CD4-positive, alpha-beta T cell treated with Interleukin-12 subunit alpha and Interleukin-12 subunit beta, for 1 hour (primary cell): Measurements from ENCODE around the gene NHLRC3.
"Not testable (repeated sequence)": the region's sequence is repeated elsewhere in the genome, so short reads cannot be mapped to it uniquely, and the experiment has no call there.

Experiments used
- DNase-seq: peaks from one replicate; pipeline ENCODE4 v3.0.0-alpha.2; 2020

The NHLRC3 gene

GRCh38 chr13:39047560-39047959 lies 9.3 kb downstream of the NHLRC3 start:
- no peak for DNase-seq

GRCh38 chr13:39048806-39049205 lies 10.6 kb downstream of the NHLRC3 start:
- DNase-seq, result no peak

DNA sequence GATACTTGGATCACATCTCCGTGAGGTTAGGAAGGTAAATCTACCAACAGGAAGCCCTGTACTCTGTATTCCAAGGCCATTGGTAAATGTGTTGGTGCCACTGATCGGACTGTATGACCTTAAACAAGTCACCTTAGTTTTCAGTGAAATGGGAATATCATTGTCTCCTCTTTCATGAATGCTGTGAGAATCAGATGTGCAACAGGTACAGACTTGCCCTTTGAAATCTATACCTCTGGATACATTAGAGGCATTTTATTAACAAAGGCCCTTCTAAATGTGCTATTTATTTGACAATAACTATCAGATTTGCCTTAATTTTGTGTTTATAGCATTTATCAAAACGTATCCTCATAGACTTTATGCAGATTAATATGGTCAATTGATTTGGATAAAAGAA lies 11.0 kb downstream of the NHLRC3 start:
- no peak for DNase-seq

GRCh38 chr13:39051157-39051556 lies 12.9 kb downstream of the NHLRC3 start:
- DNase-seq, result peak; percentile 29

- DNase-seq, result no peak
Measured at GRCh38 chr13:39052944-39053343, 14.7 kb downstream of the NHLRC3 start.

DNA sequence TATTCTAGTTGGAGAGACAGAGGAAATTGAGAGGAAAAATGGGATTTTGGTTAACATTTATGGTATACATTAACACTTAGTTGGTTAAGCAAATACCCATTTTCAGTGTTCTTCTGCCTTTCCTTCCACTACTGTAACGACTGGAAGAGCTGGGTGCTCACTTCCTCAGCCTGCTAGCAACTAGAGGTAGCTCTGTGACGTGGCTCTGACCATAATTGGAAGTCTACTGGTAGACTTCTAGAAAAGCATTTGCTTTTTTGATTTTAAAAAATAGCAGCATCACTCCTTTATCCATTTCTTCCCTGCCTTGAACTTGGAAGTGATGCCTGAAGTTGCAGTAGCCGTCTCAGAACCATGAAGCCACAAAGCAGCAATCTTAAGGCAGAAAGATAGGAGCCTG lies 15.9 kb downstream of the NHLRC3 start:
- DNase-seq, result no peak

DNA sequence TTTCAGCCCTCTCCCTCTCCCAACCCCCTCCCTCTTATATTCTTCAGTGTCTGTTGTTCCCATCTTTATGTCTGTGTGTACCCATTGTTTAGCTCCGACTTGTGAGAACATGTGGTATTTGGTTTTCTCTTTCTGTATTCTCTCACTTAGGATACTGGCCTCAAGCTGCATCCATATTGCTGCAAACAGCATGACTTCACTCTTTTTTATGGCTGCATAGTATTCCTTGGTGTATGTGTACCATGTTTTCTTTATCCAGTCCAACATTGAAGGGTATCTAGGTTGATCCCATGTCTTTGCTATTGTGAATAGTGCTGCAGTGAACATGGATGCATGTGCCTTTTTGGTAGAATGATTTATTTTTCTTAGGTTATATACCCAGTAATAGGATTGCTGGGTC lies 17.8 kb downstream of the NHLRC3 start:
- DNase-seq, result no peak

DNA sequence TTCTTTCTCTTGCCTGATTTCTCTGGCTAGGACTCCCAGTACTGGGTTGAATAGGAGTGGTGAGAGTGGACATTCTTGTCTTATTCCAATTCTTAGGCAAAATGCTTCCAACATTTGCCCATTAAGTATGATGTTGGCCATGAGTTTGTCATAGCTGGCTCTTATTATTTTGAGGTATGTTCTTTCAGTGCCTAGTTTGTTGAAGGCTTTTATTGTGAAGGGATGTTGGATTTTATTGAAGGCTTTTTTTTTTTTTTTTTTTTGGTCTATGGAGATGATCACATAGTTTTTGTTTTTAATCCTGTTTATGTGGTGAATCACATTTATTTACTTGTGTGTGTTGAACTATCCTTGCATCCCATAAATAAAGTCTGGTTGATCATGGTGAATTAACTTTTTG lies 19.8 kb downstream of the NHLRC3 start:
- DNase-seq, result no peak

DNA sequence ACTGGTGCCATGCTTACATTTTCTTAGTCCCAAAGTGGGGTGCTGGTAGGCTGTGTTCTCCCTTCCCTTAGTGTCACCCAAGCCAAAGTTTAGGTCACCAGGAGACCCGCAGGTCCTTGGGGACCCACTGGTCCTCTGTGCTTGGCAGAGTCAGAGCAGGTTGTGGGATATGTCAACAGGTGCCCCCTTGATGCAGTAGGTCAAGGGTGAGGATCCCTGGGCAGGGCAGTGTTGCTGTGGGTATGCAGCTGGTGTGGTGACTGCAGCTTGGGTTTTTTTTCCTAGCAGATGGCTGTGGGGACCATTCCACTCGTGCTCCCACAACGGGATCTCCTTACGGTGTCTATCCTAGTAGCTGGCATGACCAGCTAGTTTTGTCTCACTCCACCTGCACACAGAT lies 23.7 kb downstream of the NHLRC3 start:
- DNase-seq, result no peak

- DNase-seq, result no peak
Measured at GRCh38 chr13:39072842-39073241, 34.6 kb downstream of the NHLRC3 start.

DNA sequence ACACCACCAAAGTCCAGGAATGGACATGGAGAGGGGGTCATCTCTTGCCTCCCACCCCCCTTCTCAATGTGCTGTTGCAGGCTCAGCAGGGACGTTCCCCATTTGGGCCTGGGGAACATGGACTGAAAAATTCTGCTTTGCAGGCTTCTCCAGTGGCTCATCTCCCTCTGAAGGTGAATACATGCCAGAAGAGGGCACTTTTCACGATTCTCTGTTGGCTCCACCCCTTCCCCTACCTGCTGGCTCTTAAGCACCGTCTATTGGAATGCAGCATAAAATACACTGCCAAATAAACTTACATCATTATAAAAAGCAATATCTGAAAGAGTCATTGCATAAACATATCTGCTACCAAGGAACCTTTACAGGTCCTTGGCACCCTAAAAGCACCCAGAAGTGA lies 35.7 kb downstream of the NHLRC3 start:
- no peak for DNase-seq

GRCh38 chr13:39086251-39086945 lies 48.1 kb downstream of the NHLRC3 start:
- not testable (repeated sequence) for DNase-seq

DNA sequence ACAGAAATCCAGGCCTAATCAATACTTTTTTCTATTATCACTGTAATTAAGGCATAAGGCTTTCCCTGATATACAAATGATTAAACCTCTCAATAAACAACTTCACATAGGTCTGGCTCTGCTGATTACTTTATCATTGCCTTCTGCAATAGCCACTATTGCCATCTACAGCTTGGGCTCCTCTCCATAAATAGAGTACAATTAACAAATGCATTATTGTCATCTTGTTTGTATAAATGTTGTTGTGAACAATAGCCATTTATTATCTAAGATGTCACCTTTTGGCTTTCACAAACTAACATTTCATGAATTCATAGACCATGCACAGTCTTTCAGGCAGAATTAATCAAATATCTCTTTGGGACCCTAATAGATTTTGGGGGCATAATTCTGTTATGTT lies 53.3 kb downstream of the NHLRC3 start:
- DNase-seq, result no peak

DNA sequence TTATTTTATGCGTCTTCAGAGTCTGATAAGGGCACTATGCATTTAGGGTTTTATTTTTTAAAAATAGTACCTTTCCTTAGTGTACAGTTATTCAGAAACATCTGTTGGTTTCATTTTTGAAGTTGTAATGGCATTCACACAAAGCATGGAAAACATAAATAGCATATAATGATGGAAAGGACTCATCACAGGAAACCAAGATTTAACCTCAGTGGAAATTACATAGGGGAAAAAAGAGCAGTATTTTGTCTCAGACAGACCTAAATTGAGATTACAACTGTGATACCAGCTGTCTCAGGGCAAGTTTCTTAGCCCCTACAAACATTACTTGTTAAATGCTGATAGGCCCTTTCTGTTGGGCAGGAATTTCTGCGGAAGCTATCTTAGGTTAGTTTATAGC lies 57.2 kb downstream of the NHLRC3 start:
- DNase-seq, result no peak

DNA sequence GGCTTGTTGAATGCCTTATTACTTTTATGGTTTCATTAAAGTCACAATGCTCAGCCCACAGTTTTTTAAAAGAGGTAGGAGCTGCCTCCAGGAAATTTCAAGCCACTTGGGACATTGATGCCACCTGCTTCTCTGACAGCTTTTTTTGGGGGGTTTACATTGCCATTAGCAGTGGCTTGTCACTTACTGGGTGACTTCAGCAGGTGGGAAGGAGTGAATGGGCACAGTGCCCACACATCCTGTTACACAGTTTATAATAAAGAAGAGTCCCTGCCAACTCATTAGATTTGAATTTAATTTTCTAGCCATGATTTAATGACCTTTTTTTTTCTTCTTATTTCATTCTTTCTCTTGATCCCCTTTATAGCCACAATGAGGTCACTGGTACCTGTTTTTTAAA lies 61.0 kb downstream of the NHLRC3 start:
- no peak for DNase-seq
